Tibial nerve (tissue), 4 donors: ENCODE results near the gene CRYBA1. TPM values are rescaled to one million over a fixed set of nuclear protein-coding genes. Genes with fewer than 3 reads are reported as not detected.

Source experiments
- DNase-seq, 2 donors: peaks; one replicate each; pipeline ENCODE4 v3.0.0-alpha.2; 2019; ENCODE audit warnings: low spot score in 2 of 2
- H3K27ac ChIP-seq, 4 donors: fragments of 200-600 bp; sonication (generic) in 3 of 4; one replicate each; pipeline ENCODE4 v1.5.1; 2017 to 2019; ENCODE audit warnings: mild to moderate bottlenecking in 1 of 4
- H3K27me3 ChIP-seq, 2 donors: fragments of 200-600 bp; sonication (generic) in 1 of 2; one replicate each; pipeline versions ENCODE4 v1.5.1 to v1.6.0; 2017 to 2019
- H3K36me3 ChIP-seq, 3 donors: fragments of 200-600 bp; sonication (generic); one replicate each; pipeline ENCODE4 v1.5.1; 2018 to 2019
- H3K4me1 ChIP-seq, 4 donors: fragments of 200-600 bp; sonication (generic) in 3 of 4; one replicate each; pipeline ENCODE4 v1.5.1; 2017 to 2019
- H3K4me3 ChIP-seq, 4 donors: fragments of 200-600 bp; sonication (generic) in 3 of 4; one replicate each; pipeline ENCODE4 v1.5.1; 2017 to 2019; ENCODE audit warnings: mild to moderate bottlenecking in 1 of 4, moderate library complexity in 1 of 4
- H3K9me3 ChIP-seq, 4 donors: fragments of 200-600 bp; sonication (generic) in 3 of 4; one replicate each; pipeline ENCODE4 v1.5.1; 2017 to 2019
- CTCF ChIP-seq, 5 experiments: fragments of 200-600 bp in 3 of 5; fragments of 450-650 bp in 2 of 5; sonication (generic) in 3 of 5; IDR thresholded peaks; one replicate each; pipeline ENCODE4 v1.5.1; 2016 to 2019; ENCODE audit warnings: antibody characterized with exemption in 5 of 5, mild to moderate bottlenecking in 3 of 5, moderate library complexity in 2 of 5
- EP300 ChIP-seq, 2 donors: sonication (generic); formaldehyde crosslinking; IDR thresholded peaks; one replicate each; pipeline ENCODE4 v1.6.1; 2017; ENCODE audit warnings: antibody characterized with exemption in 2 of 2, mild to moderate bottlenecking in 1 of 2
- POLR2A ChIP-seq, 2 donors: fragments of 450-650 bp; IDR thresholded peaks; one replicate each; pipeline ENCODE4 v1.6.1; 2017; ENCODE audit warnings: antibody characterized with exemption in 2 of 2, mild to moderate bottlenecking in 2 of 2, moderate library complexity in 2 of 2
- WGBS, 2 donors: methylation state at CpG; one replicate each; pipeline ENCODE4 v1.1.5; 2018; 5-methylcytosine and 5-hydroxymethylcytosine counted together
- total RNA-seq, 4 donors: library from RNA; depleted of rRNA; stranded (reverse); fragments of >200 nt; gene quantifications; one replicate each; pipeline ENCODE4 v1.1.0, GENCODE V29; 2016

Gene CRYBA1
- total RNA-seq, 4 donors from 2014 or later: not detected

GRCh38 chr17:29299031-29299430, 52.4 kb downstream of the CRYBA1 start:
- TF ChIP-seq POLR2A (IDR thresholded peaks at IDR 0.05): no peak
- no peak for TF ChIP-seq CTCF (IDR thresholded peaks at IDR 0.05)
- TF ChIP-seq EP300 (IDR thresholded peaks at IDR 0.05): no peak
- Histone ChIP-seq H3K9me3 (no peaks in the 10 kb centered on the region), H3K27me3 (no peaks in the 10 kb centered on the region), H3K36me3 (no peaks in the 10 kb centered on the region), H3K4me1 (peaks cover 0 to 8% (median 6%) of the 10 kb centered on the region in 4 donors), H3K4me3 (no peak overlapping the region), H3K27ac (no peak overlapping the region)
- WGBS, 2 donors: 87 to 90% methylated on average over 2 of the region's 2 CpGs
- no peak for DNase-seq

- Histone ChIP-seq H3K27ac (no peak overlapping the region), H3K27me3 (no peaks in the 10 kb centered on the region), H3K36me3 (no peaks in the 10 kb centered on the region), H3K9me3 (no peaks in the 10 kb centered on the region), H3K4me3 (no peak overlapping the region), H3K4me1 (no peaks in the 10 kb centered on the region)
- 77 to 84% methylated on average over 3 of the region's 3 CpGs for WGBS, 2 donors
- TF ChIP-seq EP300 (IDR thresholded peaks at IDR 0.05) (no peak), POLR2A (IDR thresholded peaks at IDR 0.05) (no peak), CTCF (IDR thresholded peaks at IDR 0.05) (no peak)
- DNase-seq: no peak
Measured at GRCh38 chr17:29303386-29303785, 56.7 kb downstream of the CRYBA1 start.

Other genes starting within 250 kb of the CRYBA1 start
- gene SEZ6, start 240.8 kb upstream of the CRYBA1 start, total RNA-seq: not detected
- 1 to 10 TPM in 3 of 4 donors, under 1 TPM in 1; 0.60 to 6.1 (median 2.8) TPM for gene PIPOX, start 203.7 kb upstream of the CRYBA1 start, total RNA-seq
- gene MYO18A, start 66.5 kb upstream of the CRYBA1 start, total RNA-seq: 100 to 1,000 TPM in 3 of 4 donors, 10 to 100 TPM in 1; 71.6 to 125 (median 104) TPM
- 10 to 100 TPM; 29.4 to 35.4 (median 32.4) TPM for gene NUFIP2, start 47.3 kb downstream of the CRYBA1 start, total RNA-seq
- gene TAOK1, start 143.5 kb downstream of the CRYBA1 start, total RNA-seq: 10 to 100 TPM; 63.0 to 86.1 (median 73.7) TPM